HCT116 (cell line): ENCODE data around the gene ERRFI1. TPM values are rescaled to one million over a fixed set of nuclear protein-coding genes. Genes with fewer than 3 reads are reported as not detected.

Source experiments
- ATAC-seq: fragments of 200-7000 bp; cut with Tn5 transposase; 2 replicates; pipeline ENCODE4 v1.9.1; 2020; ENCODE audit warnings: mild to moderate bottlenecking, moderate library complexity
- BruUV-seq: library from RNA; stranded (reverse); fragments of 400-500 nt; replicated peaks from 2 replicates; lab custom pipeline; 2021; lab: Mats Ljungman, UMichigan
- CTCF ChIA-PET: fragments of 300-600 bp; sonication (Branson Sonifier 250); formaldehyde crosslinking; loops from one replicate; lab custom pipeline; 2021; ENCODE audit warnings: antibody characterized with exemption; lab: Charles Lee
- POLR2A ChIA-PET: fragments of 300-600, 350-600 bp; sonication (Branson Sonifier 250); formaldehyde crosslinking; loops from one replicate; lab custom pipeline; 2021; ENCODE audit warnings: antibody characterized with exemption; lab: Charles Lee
- RAD21 ChIA-PET, 2 experiments: fragments of 300-600 bp; sonication (Branson Sonifier 250); formaldehyde crosslinking; loops; one replicate each; lab custom pipeline; 2023; ENCODE audit warnings: low total read pairs in 2 of 2; ENCODE audit not compliant: uncharacterized antibody in 2 of 2, unreplicated experiment in 2 of 2, low non-redundant PET in 1 of 2; lab: Charles Lee
- DNase-seq: peaks from one replicate; pipeline ENCODE4 v3.0.0-alpha.2; 2010; ENCODE audit warnings: low read depth, low spot score
- H2AFZ ChIP-seq: fragments of 200-600 bp; shearing (Covaris generic), sonication (generic); 2 replicates; pipeline ENCODE4 v1.6.1; 2017; ENCODE audit warnings: low read depth, mixed run types, mixed read lengths, antibody characterized with exemption, low read length; ENCODE audit not compliant: poor library complexity, severe bottlenecking
- H3K27ac ChIP-seq: 2 replicates; pipeline ENCODE4 v1.5.1; 2012; ENCODE audit warnings: low read depth, low read length
- H3K27me3 ChIP-seq: fragments of 200-600 bp; sonication (generic); 2 replicates; pipeline ENCODE4 v1.6.1; 2016; ENCODE audit warnings: mixed run types, low read length, mixed read lengths; ENCODE audit not compliant: insufficient read depth
- H3K36me3 ChIP-seq, 2 experiments: fragments of 200-500 bp in 1 of 2; fragments of 200-600 bp in 1 of 2; sonication (Bioruptor generic) in 1 of 2; sonication (generic) in 1 of 2; 2 replicates each; pipeline versions ENCODE4 v1.5.1 to v1.6.1; 2014 to 2016; ENCODE audit warnings: low read length in 2 of 2, inconsistent platforms in 1 of 2, mixed read lengths in 1 of 2, mixed run types in 1 of 2; ENCODE audit not compliant: insufficient read depth in 2 of 2, control insufficient read depth in 1 of 2
- H3K4me1 ChIP-seq, 2 experiments: fragments of 200-600 bp in 1 of 2; sonication (generic) in 1 of 2; 2 replicates each; pipeline versions ENCODE4 v1.5.1 to v1.6.1; 2012 to 2017; ENCODE audit warnings: low read length in 2 of 2, inconsistent platforms in 1 of 2, mild to moderate bottlenecking in 1 of 2, mixed read lengths in 1 of 2, mixed run types in 1 of 2, moderate library complexity in 1 of 2; ENCODE audit not compliant: insufficient read depth in 2 of 2, control insufficient read depth in 1 of 2
- H3K4me2 ChIP-seq: fragments of 200-600 bp; sonication (generic); 2 replicates; pipeline ENCODE4 v1.6.1; 2017; ENCODE audit warnings: mixed run types, low read length, mixed read lengths
- H3K4me3 ChIP-seq, 2 experiments: fragments of 200-600 bp in 1 of 2; sonication (generic) in 1 of 2; replicated peaks in 1 of 2; 2 replicates each; pipeline ENCODE4 v1.5.1; 2011 to 2016; ENCODE audit warnings: low read length in 2 of 2, control low read depth in 1 of 2, low read depth in 1 of 2, mild to moderate bottlenecking in 1 of 2, mixed read lengths in 1 of 2, mixed run types in 1 of 2
- H3K79me2 ChIP-seq: fragments of 200-600 bp; sonication (generic); 2 replicates; pipeline ENCODE4 v1.6.1; 2017; ENCODE audit warnings: mild to moderate bottlenecking, mixed run types, low read length, moderate library complexity, mixed read lengths; ENCODE audit not compliant: insufficient read depth
- H3K9ac ChIP-seq: fragments of 200-600 bp; sonication (generic); 2 replicates; pipeline ENCODE4 v1.6.1; 2016; ENCODE audit warnings: low read length, mixed read lengths
- H3K9me2 ChIP-seq: fragments of 200-600 bp; sonication (generic), shearing (Covaris generic); 2 replicates; pipeline ENCODE4 v1.6.1; 2017; ENCODE audit warnings: mixed run types, mild to moderate bottlenecking, moderate library complexity; ENCODE audit not compliant: insufficient read depth
- H3K9me3 ChIP-seq, 2 experiments: fragments of 200-500 bp in 1 of 2; fragments of 200-600 bp in 1 of 2; sonication (Bioruptor generic) in 1 of 2; sonication (generic) in 1 of 2; 2 replicates each; pipeline ENCODE4 v1.6.1; 2014 to 2017; ENCODE audit warnings: low read length in 2 of 2, mixed read lengths in 2 of 2, inconsistent platforms in 1 of 2, low read depth in 1 of 2, mild to moderate bottlenecking in 1 of 2, mixed run types in 1 of 2, moderate library complexity in 1 of 2; ENCODE audit not compliant: control insufficient read depth in 1 of 2, insufficient read depth in 1 of 2
- H4K20me1 ChIP-seq: fragments of 200-600 bp; sonication (generic), shearing (Covaris generic); 2 replicates; pipeline ENCODE4 v1.6.1; 2017; ENCODE audit warnings: mixed run types, mild to moderate bottlenecking, moderate library complexity; ENCODE audit not compliant: insufficient read depth
- ATF3 ChIP-seq: IDR thresholded peaks from 2 replicates; pipeline ENCODE4 v1.6.1; 2012
- CEBPB ChIP-seq: IDR thresholded peaks from 2 replicates; pipeline ENCODE4 v1.6.1; 2012; ENCODE audit warnings: low read depth
- CTCF ChIP-seq, 3 experiments: fragments of 200-600 bp in 1 of 3; sonication (generic) in 1 of 3; IDR thresholded peaks in 2 of 3; conservative IDR thresholded peaks in 1 of 3; 2 replicates each; pipeline ENCODE4 v1.5.1; 2012 to 2017; ENCODE audit warnings: low read depth in 2 of 3, low read length in 2 of 3, antibody characterized with exemption in 1 of 3, borderline replicate concordance in 1 of 3, control low read depth in 1 of 3, mild to moderate bottlenecking in 1 of 3, mixed read lengths in 1 of 3, mixed run types in 1 of 3, moderate library complexity in 1 of 3; ENCODE audit not compliant: insufficient read depth in 1 of 3
- FOSL1 ChIP-seq: IDR thresholded peaks from 2 replicates; pipeline ENCODE4 v1.6.1; 2012; ENCODE audit warnings: low read depth
- JUND ChIP-seq: IDR thresholded peaks from 2 replicates; pipeline ENCODE4 v1.6.1; 2012
- POLR2A ChIP-seq: IDR thresholded peaks from 2 replicates; pipeline ENCODE4 v1.7.0; 2011; ENCODE audit warnings: borderline replicate concordance; ENCODE audit not compliant: insufficient read depth, insufficient read length; ENCODE audit errors: extremely low read depth
- RAD21 ChIP-seq: IDR thresholded peaks from 2 replicates; pipeline ENCODE4 v1.6.1; 2012; ENCODE audit warnings: low read depth, mild to moderate bottlenecking
- SRF ChIP-seq: IDR thresholded peaks from 2 replicates; pipeline ENCODE4 v1.6.1; 2012; ENCODE audit warnings: low read depth
- YY1 ChIP-seq: IDR thresholded peaks from 2 replicates; pipeline ENCODE4 v1.6.1; 2011; ENCODE audit warnings: low read length, low read depth, moderate library complexity, mild to moderate bottlenecking; ENCODE audit not compliant: insufficient replicate concordance; ENCODE audit errors: extremely low read depth
- ZBTB33 ChIP-seq: IDR thresholded peaks from 2 replicates; pipeline ENCODE4 v1.6.1; 2011; ENCODE audit warnings: mild to moderate bottlenecking, low read length, moderate library complexity; ENCODE audit not compliant: insufficient replicate concordance; ENCODE audit errors: extremely low read depth
- ZFX ChIP-seq: fragments of 450-650 bp; IDR thresholded peaks from 2 replicates; pipeline ENCODE4 v1.6.1; 2017
- ZNF274 ChIP-seq: fragments of 200-500 bp; sonication (Bioruptor generic); IDR thresholded peaks from 2 replicates; pipeline ENCODE4 v1.6.1; 2014; ENCODE audit warnings: mild to moderate bottlenecking, low read depth, low read length, inconsistent platforms
- intact Hi-C: fragments of 100-400 bp; cut with micrococcal nuclease; formaldehyde crosslinking; loops from 2 replicates; pipeline ENCODE4 v1.10.0; 2022
- total RNA-seq: library from RNA; stranded (reverse); gene quantifications from one replicate; pipeline ENCODE4 v1.2.1, GENCODE V29; 2021; ENCODE audit not compliant: unreplicated experiment
- TF ChIP-seq, protein P1 (sequence below): IDR thresholded peaks from 2 replicates; pipeline ENCODE4 v1.6.1; 2012
- TF ChIP-seq, protein P2 (sequence below): IDR thresholded peaks from 2 replicates; pipeline ENCODE4 v1.6.1; 2012; ENCODE audit warnings: low read depth

Gene ERRFI1
- total RNA-seq, 1 experiment from 2014 or later: 777 TPM

- H3K9ac ChIP-seq: no peak overlapping the region
- ATAC-seq (no peak), DNase-seq (no peak)
- no peaks in the 10 kb centered on the region for H3K27me3 ChIP-seq
- H3K4me1 ChIP-seq: peaks cover 0 to 6% of the 10 kb centered on the region in 2 experiments; a peak in 2 of 4 replicates
- ChIA-PET CTCF (interaction anchor here (1.5 to 2.8 kb wide), 2 partner anchors 9 to 329 kb away, joined by 5 to 10 read pairs; no protein-coding TSS in a partner anchor), RAD21 (interaction anchor here (1.2 to 1.5 kb wide), 2 partner anchors 329 to 330 kb away, joined by 3 to 4 read pairs; no protein-coding TSS in a partner anchor), POLR2A (no interaction called here)
- intact Hi-C loops: no loop called here
- H3K27ac ChIP-seq: no peak overlapping the region
- H3K9me3 ChIP-seq: no peaks in the 10 kb centered on the region
- H4K20me1 ChIP-seq: no peaks in the 10 kb centered on the region
- no peak overlapping the region for H3K4me3 ChIP-seq
- no peak for TF ChIP-seq FOSL1
- no peak for TF ChIP-seq ZBTB33
- TF ChIP-seq YY1: no peak
- TF ChIP-seq ZFX: no peak
- no peak for TF ChIP-seq CEBPB
- TF ChIP-seq, protein P1, sequence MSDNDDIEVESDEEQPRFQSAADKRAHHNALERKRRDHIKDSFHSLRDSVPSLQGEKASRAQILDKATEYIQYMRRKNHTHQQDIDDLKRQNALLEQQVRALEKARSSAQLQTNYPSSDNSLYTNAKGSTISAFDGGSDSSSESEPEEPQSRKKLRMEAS: no peak
- no peak for TF ChIP-seq POLR2A
- no peak for TF ChIP-seq RAD21
- no peak for TF ChIP-seq ATF3
- TF ChIP-seq, protein P2, sequence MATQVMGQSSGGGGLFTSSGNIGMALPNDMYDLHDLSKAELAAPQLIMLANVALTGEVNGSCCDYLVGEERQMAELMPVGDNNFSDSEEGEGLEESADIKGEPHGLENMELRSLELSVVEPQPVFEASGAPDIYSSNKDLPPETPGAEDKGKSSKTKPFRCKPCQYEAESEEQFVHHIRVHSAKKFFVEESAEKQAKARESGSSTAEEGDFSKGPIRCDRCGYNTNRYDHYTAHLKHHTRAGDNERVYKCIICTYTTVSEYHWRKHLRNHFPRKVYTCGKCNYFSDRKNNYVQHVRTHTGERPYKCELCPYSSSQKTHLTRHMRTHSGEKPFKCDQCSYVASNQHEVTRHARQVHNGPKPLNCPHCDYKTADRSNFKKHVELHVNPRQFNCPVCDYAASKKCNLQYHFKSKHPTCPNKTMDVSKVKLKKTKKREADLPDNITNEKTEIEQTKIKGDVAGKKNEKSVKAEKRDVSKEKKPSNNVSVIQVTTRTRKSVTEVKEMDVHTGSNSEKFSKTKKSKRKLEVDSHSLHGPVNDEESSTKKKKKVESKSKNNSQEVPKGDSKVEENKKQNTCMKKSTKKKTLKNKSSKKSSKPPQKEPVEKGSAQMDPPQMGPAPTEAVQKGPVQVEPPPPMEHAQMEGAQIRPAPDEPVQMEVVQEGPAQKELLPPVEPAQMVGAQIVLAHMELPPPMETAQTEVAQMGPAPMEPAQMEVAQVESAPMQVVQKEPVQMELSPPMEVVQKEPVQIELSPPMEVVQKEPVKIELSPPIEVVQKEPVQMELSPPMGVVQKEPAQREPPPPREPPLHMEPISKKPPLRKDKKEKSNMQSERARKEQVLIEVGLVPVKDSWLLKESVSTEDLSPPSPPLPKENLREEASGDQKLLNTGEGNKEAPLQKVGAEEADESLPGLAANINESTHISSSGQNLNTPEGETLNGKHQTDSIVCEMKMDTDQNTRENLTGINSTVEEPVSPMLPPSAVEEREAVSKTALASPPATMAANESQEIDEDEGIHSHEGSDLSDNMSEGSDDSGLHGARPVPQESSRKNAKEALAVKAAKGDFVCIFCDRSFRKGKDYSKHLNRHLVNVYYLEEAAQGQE: no peak
- no peak for TF ChIP-seq ZNF274
- TF ChIP-seq SRF: no peak
- TF ChIP-seq JUND: no peak
- TF ChIP-seq CTCF (IDR thresholded peaks at IDR 0.05 in 2 of 3, conservative IDR thresholded peaks at IDR 0.05 in 1 of 3; ENCODE audit: borderline replicate concordance in 1 of 3, insufficient read depth in 1 of 3, low read depth in 2 of 3, low read length in 2 of 3): no peak
- H3K79me2 ChIP-seq: peaks cover 18% of the 10 kb centered on the region
- H3K4me2 ChIP-seq: no peak overlapping the region
- no TSS peak for BruUV-seq
- peaks cover 25 to 45% of the 10 kb centered on the region in 2 experiments for H3K36me3 ChIP-seq
- no peak overlapping the region for H2AFZ ChIP-seq
- no peaks in the 10 kb centered on the region for H3K9me2 ChIP-seq
Measured at GRCh38 chr1:7984811-7985210, 41.3 kb downstream of the ERRFI1 start.
